ENCODE measurements around the gene BRAF.
"Not testable (repeated sequence)": the region's sequence is repeated elsewhere in the genome, so short reads cannot be mapped to it uniquely, and the experiment has no call there.

The BRAF gene

DNA sequence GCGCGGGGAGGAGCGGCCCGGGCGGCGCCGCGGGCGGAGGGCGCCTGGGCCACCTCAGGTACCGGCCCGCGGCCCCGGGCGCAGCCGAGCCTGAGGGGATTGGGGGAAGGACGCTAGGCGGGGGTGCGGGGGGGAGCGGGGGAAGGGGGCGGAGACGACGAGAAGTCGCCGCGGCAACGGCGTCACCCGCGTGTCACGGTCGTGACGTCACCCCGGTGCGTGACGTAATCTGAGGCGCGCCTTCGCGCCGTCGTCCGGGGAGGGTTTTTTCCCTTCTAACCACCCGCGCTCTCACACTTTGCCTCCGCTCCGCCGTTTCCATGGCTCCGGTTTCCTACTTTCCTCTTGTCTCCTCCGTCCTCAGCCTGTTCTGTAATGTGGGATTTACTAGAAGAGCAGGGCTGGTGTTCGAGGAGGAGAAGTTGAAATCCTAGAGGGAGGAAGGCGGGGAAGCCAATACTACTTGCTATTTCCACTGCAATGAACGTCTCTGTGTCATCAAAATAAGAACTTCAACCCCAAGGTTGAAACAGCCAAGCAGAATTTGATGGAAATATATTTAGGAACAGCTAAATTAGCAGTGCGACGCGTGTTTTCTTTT lies at the start of gene BRAF:
Gene BRAF (minus strand): TSS at position 109 of the 601 bp plus-strand sequence. CDS start 226 bp downstream, outside the sequence.
- peak; percentile 8 to 93 (median 81) for DNase-seq

DNA sequence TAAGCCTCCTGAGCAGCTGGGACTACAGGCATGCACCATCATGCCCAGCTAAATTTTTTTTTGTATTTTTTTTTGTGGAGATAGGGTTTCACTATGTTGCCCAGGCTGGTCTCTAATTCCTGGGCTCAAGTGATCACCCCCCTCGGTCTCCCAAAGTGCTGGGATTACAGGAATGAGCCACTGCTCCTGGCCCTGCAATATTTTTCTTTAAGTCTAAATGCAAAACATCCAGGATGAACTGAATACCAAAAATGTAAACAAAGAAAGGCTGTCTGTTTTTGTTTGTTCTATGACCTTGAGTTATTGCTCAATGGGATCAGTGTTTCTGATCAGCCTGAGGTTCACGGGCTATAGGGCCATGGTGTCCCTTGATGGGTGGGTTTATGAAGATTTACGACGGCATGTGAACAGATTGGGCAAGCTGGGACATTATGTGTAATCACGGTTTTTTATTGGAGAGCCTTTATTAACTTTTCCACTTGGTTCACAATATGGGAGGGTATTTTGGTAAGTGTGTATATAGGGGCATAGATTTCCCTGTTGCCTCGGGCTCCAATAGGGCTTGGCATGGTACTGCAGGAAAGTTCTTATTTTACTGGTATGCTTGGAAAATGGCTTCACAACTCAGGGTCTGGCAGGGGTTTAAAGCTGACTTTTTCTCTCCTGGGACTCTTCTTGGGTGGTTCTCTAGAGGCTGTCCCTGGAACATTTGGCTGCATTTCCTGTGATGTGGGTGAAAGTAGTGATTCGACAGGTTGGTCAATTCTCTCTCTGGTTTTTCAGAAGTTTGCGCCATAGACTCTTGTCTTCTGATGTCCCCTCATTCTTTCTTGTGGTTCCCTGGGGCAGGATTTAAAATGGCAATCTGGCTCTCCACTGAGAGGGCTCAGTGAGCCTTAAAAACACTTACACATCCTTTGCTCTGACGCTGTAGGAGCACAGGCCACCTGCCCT lies 48.4 kb upstream of the BRAF start:
- DNase-seq, result no peak

DNA sequence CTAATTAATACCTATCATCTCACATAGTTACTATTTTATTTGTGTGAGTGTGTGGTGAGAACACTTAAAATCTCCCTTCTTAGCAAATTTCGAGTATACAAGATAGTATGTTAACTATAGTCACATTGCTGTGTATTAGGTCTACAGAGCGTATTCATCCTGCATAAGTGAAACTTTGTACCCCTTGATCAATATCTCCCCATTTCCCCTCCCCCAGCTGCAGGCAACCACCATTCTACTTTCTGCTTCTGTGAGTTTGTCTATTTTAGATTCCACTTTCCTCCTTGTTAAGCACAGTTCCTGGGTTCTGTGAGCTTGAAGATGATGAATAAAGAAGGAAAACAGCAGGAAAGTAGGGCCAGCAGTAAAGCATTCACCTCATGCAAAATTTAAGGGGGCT lies 47.6 kb upstream of the BRAF start:
- no peak for DNase-seq

DNA sequence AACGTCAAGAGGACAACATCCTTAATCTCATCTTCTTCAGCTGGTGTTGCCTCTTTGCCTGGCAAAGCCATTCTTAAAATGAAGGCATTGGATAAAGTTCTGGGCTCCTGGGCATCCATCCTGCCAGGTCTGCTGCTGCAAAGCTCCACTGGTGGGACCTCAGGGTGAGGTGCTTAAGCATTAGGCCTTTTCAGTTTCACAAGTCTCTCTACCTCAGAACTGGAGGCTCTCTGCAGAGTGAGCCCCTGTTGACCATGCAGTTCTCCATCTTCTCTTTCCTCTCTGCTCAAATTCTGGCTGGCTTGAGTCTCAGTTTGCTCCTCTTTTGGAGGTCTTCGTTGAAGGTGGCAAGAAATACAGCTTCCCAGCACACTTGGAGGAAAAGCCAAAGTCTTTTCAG lies 42.7 kb upstream of the BRAF start:
- DNase-seq, result no peak

DNA sequence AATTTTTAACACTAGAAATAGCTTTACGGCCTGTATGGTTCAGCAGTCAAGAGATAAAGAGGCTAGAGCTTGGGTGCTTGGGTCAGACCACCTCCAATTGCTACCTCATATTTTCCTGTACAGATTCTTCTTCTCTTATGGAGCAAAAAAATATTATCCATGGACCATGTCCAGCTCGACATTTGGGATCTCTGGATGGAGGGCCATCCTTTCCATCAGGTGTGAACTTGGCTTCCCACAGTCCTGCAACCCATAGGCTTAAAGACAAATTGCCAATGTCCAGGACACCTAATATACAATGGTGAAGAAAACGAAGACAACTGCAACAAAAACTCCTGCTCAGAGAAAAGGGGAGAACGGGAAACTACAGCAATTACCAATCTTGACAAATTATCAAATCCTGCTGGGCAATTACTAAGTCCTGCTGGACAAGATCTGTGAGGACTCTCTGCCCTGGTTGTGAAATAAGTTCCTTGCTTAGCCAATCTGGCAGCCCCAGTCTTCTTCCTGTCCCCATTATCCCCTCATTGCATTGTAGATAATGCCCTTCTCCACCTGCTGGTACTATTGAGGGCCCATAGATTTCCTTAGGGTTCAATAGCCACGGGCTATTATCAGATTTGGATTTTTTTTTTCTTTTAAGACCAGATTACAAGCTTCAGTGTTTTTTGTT lies 42.0 kb upstream of the BRAF start:
- DNase-seq, result no peak

DNA sequence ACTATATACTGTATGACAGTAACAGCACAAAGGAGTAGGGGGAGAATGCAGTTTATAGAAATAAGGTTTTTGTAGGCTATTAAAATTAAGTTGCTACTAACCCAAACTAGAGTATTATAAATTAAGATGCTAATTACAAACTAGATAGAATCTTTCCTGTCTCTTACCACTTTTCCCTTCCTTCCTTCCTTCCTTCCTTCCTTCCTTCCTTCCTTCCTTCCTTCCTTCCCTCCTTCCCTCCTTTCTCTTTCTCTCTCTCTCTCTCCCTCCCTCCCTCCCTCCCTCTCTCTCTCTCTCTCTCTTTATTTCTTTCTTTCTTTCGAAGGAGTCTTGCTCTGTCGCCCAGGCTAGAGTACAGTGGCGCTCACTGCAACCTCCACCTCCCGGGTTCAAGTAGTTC lies 36.4 kb upstream of the BRAF start:
- DNase-seq, result no peak

DNA sequence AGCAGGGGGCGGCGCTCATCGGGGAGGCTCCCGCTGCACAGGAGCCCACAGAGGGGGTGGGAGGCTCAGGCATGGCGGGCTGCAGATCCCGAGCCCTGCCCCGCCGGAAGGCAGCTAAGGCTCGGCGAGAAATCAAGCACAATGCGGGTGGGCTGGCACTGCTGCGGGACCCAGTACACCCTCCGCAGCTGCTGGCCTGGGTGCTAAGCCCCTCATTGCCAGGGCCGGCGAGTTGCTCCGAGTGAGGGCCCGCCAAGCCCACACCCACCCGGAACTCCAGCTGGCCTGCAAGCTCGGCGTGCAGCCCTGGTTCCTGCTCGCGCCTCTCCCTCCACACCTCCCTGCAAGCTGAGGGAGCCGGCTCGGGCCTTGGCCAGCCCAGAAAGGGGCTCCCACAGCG lies 32.3 kb upstream of the BRAF start:
- DNase-seq, result not testable (repeated sequence)

DNA sequence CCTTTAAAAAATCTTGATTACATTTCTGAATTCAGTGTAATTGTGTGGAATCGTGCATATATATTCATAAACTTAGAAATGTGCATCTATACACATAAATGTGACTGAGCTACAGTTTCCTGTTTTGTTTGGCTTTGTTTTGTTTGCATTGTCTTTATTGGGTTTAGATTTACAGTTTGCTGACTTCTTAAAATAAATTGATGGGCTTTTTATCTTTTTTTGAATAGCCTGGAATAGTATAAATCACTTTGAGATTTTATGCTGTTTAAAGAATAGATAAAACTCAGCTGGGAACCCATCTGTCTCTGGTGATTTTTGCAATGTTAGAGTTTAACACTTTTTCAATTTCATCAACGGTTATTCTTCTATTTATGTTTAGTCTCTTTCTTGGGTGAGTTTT lies 21.2 kb upstream of the BRAF start:
- no peak for DNase-seq

DNA sequence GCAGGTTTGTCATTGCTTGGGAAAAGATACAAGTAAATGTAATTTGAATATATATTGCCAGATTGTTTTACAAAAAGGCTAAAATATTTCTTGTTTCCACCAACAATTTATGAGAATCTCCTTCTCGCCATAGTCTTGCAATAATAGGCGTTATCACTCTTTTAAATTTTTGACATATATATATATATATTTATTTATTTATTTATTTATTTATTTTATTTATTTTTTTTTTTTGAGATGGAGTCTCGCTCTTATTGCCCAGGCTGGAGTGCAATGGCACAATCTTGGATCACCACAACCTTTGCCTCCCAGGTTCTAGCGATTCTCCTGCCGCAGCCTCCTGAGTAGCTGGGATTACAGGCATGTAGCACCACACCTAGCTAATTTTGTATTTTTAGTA lies 17.5 kb upstream of the BRAF start:
- not testable (repeated sequence) for DNase-seq

DNA sequence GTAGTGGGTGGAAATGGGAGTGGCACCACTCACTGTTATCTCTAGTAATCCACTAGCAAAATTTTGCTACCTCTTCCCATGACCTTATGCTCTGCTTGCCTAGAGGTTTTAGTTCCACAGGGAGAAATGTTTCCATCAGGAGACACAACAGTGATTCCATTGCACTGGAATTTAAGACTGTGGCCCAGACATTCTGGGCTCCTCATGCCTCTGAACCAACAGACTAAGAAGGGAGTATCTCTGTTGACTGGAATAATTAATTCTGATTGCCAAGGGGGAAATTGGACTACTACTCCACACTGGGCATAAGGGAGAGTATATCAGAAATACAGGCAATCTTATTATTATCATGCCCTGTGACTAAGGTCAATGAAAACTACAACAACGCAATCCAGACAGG lies 16.2 kb upstream of the BRAF start:
- DNase-seq, result no peak

DNA sequence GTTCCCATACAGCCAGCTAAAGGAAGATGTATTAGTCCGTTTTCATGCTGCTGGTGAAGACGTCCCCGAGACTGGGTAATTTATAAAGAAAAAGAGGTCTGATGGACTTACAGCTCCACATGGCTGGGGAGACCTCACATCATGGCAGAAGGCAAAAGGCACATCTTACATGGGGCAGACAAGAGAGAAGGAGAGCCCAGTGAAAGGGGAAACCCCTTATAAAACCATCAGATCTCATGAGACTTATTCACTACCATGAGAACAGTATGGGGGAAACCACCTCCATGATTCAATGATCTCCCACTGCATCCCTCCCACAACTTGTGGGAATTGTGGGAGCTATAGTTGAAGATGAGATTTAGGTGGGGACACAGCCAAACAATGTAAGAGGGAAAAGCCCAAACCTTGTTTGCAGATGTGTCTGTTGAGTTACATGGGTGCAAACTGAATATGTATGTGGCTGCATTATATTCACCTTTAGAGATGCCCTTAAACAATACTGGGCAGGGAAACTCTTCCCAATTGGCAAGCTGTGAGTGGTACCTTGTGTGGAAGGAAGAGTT lies 13.1 kb upstream of the BRAF start:
- no peak for DNase-seq

DNA sequence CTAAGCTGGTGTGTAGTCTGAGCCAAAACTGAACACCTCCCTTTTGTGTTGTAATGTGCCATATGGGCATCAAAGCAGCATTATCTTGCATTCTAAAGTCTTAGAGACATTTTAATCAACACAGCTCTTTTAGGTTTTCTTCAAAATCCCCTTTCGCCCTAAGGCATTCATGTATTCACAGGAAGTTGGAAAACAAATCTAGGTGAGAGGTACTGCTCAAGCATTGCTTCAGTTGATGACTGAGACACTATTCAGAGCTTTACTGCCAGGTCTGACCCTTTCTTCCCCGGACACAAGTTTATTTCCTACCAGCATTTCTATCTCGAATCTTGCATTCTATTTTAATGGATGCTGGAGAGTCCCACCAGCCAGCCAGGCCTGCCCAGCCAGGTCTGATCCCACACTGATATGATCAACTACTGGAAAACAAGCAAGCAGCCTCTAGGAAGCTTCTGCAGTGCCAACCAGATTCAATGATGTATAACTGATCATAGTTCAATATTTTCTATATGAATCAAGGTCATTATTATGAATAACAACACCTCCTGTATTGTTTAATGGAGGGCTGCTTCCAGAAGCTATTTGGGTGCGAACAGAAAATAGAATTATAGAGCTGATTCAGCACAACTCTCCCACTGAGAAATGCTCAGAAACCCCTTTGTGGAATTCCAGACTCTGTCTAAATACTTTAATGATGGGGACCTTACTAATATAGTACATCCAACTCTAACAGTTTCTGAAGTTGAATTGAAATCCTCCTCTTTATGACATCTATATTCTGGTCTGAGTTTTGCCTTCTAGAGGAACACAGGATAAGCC lies 4.0 kb upstream of the BRAF start:
- DNase-seq, result no peak

DNA sequence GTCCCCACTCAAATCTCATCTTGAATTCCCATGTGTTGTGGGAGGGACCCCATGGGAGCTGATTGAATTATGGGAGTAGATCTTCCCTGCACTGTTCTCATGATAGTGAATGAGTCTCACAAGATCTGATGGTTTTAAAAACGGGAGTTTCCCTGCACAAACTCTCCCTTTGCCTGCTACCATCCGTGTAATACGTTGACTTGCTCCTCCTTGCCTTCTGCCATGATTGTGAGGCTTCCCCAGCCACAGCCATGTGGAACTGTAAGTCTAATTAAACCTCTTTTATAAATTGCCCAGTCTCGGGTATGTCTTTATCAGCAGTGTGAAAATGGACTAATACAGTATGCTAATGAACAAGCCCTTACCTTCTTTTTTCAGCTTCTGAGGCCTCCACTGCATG lies 3.2 kb upstream of the BRAF start:
- not testable (repeated sequence) for DNase-seq

DNA sequence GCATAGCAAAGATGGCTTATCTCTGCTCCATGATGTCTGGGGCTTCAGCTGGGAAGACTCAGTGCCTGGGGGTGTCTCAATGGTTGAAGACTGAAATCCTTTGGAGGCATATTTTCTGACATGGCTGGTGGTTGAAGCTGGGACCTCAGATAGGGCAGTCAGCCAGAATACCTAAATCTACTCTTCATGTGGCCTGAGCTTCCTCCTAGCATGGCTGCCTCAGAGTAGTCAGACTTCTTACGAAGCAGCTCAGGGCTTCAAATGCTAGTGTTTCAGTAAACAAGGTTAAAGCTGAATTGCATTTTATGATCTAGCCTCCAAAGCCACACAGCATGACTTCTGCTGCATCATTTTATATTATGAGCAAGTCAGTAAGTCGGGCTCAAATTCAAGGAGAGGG lies 2.6 kb upstream of the BRAF start:
- DNase-seq, result no peak

DNA sequence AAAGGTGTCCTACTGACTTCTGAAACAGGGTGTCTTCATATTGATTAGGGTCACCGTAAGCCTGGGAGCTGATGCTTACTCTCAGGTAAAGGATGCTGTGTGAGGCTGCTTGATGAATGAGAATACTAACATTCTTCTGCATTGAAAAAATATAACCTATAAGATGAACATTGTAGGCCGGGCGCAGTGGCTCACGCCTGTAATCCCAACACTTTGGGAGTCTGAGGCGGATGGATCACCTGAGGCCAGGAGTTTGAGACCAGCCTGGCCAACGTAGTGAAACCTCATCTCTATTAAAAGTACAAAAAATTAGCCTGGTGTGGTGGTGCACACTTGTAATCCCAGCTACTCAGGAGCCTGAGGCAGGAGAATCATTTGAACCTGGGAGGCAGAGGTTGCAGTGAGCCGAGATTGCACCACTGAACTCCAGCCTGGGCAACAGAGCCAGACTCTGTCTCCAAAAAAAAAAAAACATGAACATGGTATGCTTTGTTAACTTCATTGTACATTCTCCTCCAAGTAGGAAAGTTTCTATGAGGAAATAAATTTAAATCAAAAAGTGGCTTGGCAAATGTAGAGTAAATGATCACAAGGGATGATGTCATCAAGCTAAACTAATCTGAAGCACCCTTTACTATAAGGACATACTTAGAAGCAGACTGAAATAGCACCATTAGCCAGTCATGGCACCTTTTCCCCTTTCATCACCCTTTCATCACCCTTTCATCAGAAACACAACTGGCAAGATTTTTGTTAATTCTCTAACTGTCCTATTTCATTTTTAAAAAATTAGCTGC lies 1.5 kb upstream of the BRAF start:
- no peak for DNase-seq

DNA sequence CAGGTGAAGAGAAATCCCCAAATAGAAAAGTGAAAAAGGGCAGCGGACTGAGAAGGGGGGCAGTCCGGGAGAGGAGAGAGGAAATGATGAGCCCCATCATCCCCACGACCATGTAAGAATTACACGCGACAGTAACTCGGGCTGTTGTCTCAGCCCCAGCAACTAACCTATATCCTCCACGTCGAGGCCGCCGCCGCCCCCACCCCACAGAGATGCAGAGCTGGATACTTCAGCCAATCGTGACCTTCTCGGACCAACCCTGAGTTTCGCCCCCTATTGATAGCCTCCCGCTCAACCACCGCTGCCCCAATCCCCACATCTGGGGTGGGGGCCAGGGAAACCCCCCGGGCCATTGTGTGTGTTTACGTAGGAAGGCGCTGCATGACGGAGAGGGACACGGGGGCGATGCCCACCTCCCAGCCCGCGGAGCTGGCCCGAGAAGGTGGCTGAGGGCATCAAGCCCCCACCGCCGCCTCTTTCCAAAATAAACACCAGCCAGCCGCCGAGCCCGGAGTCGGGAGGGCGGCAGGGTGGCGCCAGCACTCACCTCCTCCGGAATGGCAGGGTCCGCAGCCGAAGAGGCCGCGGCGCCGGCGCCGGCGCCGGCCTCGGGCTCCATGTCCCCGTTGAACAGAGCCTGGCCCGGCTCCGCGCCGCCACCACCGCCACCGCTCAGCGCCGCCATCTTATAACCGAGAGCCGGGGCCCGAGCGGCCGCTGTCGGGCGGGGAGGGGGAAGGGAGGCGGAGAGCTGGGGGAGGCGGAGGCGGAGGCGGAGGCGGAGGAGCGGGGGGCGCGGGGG lies 509 bp downstream of the BRAF start:
- peak; percentile 15 to 88 (median 72) for DNase-seq

DNA sequence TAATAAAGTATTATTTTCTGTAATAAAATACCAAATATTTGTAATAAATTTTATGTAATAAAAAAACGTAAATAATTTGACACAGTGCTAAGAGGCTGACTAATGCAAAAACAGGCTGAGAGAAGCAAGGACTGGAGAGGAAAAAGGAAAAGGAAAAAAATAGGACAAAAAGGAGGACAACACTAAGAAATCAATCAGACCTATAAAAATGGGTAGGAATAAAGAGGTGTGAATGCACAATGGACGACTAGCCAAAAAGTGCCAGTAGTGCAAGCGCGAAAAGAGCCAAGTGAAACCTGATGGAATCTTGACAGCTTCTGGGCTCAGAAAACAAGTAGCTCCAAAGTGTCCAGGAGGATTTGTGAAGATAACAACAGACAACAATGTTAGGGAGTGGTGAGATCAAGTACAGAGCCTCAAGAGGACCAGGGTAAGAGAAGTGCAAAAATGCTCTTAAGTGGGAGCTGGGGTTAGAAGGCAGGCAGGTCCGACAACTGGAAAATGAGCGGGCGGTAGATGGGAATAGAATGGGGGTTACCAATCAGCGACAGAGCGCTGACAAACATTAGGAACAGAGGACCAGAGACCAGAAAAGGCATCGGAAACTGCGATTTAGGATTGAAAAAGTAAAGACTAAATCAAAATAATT lies 1.2 kb downstream of the BRAF start:
- peak in 18 of 56 donors; percentile 4 to 66 (median 36) for DNase-seq

DNA sequence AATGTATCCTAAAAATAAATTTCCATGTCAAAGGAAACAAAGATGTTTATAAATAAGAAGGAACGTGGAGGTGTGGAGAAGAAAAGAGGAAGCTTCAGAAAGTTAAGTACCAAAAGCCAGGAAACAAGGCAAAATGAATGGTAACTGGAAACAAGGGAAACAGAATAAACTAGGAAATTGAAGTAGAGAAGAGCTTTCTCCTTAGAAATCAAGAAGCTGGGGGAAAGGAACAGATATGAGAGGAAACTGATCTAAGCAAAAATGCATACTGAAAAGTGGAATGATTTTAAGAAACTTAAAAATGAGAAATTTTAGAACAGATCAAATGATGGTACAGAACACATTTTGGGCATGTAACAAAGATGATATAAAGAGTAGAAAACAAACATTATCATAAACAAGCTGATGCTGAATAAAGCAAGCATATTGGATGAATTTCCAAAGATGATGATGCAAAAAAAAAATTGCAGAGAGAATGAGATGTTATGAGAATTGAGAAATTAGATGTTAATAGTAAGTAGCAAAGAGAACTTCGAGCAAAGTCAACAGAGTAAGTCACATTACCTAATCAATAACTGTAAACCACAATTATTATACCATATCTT lies 1.9 kb downstream of the BRAF start:
- no peak for DNase-seq
